SK-N-SH (cell line): ENCODE data around the gene DUSP16.

Experiments
- CTCF ChIP-seq: fragments of 200-600 bp; sonication (generic); IDR thresholded peaks from 2 replicates; pipeline ENCODE4 v1.6.1; 2017; ENCODE audit warnings: antibody characterized with exemption, mild to moderate bottlenecking, moderate library complexity
- POLR2AphosphoS5 ChIP-seq: IDR thresholded peaks from 2 replicates; pipeline ENCODE4 v1.6.1; 2012; ENCODE audit warnings: low read depth, low read length

- TF ChIP-seq POLR2AphosphoS5: no peak
- no peak; the same call in 1 of the 2 replicates for TF ChIP-seq CTCF
Observed at GRCh38 chr12:12503384-12504078, 59.1 kb downstream of the DUSP16 start.
